HTR-8/SVneo (cell line): ENCODE data around the gene MKNK2.
"Not testable (repeated sequence)": the region's sequence is repeated elsewhere in the genome, so short reads cannot be mapped to it uniquely, and the experiment has no call there.

ENCODE experiments used
- DNase-seq: peaks from one replicate; pipeline ENCODE4 v3.0.0; 2011; ENCODE audit warnings: low spot score, mixed read lengths; ENCODE audit not compliant: insufficient read length
- FAIRE-seq: peaks from 2 replicates; lab custom pipeline; 2011; peaks lifted over from hg19 to GRCh38; lab: Jason Lieb, UNC

The MKNK2 gene

DNA sequence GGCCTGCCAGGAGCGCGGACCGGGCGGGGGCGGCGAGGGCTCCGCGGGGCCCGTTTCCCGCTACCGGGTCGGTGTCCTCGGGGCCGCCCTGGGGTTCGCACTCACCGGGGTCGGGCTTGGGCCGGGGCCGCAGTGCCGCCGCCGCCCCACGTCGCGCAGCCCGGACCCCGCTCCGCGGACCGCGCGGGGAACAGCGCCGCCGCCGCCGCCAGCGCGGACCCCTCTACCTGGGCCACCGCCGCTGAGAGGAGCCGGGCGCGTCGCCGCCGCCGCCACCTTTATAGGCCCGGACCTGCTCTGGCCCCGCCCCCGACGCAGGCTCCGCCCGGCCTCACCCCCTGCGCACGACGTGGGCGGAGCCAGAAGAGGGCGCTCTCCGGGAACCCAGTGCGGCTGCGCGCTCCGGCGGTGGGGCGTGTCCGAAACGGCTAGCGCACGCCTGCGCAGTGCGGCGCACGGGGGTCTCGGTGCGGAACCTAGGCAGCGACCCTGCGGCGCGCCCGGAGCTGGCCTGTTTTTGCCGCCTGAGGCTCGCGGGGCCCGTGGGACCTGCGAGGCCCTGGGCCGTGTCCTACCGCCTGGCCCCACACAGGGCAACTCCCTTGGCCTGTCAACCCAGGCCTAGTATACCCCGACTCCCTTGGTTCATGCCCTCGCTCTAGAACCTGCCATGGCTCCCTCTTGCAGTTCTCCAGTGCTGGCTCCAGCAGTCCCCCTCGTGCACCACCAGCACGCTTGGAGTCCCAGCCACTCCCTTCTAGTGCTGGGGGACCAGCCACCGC lies at the start of gene MKNK2:
Gene MKNK2 (minus strand): TSS at position 254 of the 782 bp plus-strand sequence. CDS start 393 bp downstream, outside the sequence.
- DNase-seq, result peak; percentile 79
- FAIRE-seq, result peak; percentile 91

DNA sequence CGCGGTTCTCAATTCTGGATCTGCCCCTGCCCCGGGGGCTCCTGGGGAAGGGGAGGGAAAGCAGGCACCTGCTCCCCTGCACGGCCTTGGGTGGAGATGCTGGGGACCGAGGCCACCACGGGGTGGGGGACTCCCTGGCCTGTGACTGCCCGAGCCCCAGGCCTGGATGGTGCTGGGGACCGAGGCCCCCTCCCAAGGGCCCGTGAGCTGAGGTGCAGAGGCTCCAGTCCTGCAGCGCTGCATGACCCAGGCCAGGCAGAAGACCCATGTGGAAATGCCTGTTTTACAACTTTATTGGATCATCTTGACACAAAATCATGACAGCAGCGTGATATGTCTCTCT lies 49.6 kb upstream of the MKNK2 start:
- no peak for FAIRE-seq
- no peak for DNase-seq

DNA sequence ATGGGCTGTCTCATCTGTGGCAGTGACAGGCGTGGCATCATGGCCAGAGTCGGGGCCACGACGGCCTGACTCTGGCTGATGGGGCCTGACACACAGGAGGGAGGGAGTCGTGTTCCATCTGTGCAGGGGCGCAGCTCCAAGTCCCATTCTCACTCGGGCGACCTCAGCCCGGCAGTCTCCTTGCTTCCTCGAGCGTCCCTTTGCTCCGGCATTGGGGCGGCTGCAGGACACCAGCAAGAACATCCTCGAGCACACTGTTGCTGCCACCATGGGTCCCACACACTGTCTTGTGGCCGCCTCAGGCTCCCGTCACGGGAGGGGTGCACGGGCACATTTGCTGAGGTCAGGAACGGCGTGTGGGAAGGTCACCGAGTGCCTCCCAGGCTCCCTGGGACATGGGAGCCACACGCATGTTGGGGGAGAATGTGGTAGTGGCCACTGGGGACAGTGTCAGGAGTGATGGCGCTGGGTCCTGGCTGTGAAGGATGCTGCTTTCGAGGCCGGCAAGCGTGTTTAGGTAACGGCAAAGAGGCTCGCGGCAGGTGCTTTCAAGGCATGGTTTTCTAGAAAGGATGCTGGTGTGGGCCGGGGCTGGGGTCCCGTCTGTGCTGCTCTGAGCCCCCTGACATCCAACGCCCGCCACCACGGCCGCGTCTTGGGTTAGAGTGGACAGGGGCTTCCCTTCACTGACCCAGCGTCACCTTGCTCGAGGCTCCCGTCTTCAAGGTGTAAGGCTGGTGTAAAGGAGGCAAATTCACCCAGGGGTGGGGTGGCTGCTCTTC lies 49.1 kb upstream of the MKNK2 start:
- DNase-seq (no peak), FAIRE-seq (no peak)

DNA sequence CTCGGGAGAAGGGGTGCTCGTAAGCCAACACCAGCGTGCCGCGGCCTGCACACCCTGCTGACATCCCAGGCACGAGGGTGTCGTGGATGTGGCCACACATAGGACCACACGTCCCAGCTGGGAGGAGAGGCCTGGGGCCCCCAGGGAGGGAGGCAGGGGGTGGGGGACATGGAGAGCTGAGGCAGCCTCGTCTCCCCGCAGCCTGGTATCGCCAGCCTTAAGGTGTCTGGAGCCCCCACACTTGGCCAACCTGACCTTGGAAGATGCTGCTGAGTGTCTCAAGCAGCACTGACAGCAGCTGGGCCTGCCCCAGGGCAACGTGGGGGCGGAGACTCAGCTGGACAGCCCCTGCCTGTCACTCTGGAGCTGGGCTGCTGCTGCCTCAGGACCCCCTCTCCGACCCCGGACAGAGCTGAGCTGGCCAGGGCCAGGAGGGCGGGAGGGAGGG lies 48.0 kb upstream of the MKNK2 start:
- FAIRE-seq, result no peak

DNA sequence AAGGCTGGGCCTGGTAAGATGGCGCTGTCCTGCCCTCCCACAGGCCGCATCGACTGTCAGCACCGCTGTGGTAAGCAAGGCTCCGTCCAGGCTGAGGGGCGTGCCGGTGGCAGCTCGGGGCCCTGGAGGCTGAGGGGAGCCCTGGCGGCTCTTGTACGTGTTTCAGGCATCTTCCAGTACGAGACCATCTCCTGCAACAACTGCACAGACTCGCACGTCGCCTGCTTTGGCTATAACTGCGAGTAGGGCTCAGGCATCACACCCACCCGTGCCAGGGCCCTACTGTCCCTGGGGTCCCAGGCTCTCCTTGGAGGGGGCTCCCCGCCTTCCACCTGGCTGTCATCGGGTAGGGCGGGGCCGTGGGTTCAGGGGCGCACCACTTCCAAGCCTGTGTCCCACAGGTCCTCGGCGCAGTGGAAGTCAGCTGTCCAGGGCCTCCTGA lies 46.9 kb upstream of the MKNK2 start:
- no peak for FAIRE-seq
- no peak for DNase-seq

More for the DNA sequence above, 48.0 kb upstream of the MKNK2 start:
- no peak for DNase-seq

DNA sequence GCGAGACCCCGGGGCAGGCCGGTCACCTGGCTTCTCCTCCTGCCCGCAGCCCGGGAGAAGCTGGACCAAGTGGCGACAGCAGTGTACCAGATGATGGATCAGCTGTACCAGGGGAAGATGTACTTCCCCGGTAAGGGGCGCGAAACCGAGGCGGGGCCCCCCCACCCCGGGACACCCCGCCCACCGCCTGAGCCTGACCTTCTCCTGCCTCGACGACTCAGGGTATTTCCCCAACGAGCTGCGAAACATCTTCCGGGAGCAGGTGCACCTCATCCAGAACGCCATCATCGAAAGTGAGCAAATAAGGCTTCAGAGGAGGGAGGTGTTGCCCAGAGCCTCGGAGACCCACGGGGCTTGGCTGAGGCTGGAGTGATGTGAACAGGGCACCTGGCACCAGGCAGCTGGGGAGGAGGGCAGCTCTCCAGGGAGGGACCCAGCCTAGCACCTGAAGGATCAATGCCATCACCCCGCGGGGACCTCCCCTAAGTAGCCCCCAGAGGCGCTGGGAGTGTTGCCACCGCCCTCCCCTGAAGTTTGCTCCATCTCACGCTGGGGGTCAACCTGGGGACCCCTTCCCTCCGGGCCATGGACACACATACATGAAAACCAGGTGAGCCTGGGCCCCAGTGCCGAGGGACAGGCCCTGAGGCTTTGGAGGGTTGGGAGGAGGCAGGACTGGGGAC lies 46.3 kb upstream of the MKNK2 start:
- DNase-seq (no peak), FAIRE-seq (no peak)

DNA sequence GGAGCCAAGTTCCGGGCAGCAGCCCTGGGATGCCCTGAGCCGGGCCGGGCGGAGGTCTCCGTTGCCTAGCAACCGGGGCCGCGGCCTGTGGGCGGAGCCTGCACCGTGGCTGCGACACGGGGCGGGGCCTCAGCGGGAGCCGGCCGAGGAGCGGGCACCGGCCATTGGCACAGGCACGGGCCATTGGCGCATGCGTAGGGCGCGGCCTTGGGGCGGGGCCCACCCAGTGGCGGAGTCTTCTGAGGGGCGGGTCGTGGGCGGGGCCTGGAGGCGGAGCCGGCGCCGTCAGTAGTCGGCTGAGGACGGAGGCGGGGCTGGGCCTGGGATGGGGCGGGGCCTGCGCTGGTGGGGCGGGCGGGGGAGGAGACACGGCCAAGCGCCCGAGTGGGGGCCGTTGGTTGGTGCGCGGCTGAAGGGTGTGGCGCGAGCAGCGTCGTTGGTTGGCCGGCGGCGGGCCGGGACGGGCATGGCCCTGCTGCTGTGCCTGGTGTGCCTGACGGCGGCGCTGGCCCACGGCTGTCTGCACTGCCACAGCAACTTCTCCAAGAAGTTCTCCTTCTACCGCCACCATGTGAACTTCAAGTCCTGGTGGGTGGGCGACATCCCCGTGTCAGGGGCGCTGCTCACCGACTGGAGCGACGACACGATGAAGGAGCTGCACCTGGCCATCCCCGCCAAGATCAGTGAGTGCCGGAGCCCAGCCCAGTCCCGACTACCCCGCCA lies 45.6 kb upstream of the MKNK2 start, which contains the start of gene IZUMO4:
Gene IZUMO4 (plus strand): TSS at position 436 of the 723 bp plus-strand sequence. CDS start 31 bp downstream, at position 467.
- peak; percentile 96 for FAIRE-seq
- peak; percentile 94 for DNase-seq

DNA sequence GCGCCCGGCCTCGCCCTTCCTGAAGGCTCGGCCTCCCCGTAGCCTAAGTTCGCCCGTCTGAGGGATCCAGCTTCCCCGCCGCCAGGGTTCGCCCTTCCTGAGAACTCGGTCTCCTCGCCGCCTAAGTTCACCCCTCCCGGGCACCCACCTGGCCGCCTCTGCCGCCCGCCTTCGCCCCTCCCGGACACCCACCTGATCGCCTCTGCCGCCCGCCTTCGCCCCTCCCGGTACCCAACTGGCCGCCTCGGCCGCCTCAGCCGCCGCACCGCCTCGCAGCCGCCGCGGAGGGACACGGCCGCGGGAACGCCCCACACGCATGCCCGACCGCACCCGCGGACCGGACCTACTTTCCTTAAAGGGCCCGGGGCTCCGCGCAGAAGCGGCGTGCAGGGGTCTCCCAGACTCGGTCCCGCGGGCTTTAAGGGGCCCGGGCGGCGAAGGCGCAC lies 45.0 kb upstream of the MKNK2 start, which contains the start of gene MOB3A:
Gene MOB3A (minus strand): TSS at position 293 of the 446 bp plus-strand sequence. CDS start 17,766 bp downstream, outside the sequence.
- peak; percentile 51 for FAIRE-seq
- no peak for DNase-seq

DNA sequence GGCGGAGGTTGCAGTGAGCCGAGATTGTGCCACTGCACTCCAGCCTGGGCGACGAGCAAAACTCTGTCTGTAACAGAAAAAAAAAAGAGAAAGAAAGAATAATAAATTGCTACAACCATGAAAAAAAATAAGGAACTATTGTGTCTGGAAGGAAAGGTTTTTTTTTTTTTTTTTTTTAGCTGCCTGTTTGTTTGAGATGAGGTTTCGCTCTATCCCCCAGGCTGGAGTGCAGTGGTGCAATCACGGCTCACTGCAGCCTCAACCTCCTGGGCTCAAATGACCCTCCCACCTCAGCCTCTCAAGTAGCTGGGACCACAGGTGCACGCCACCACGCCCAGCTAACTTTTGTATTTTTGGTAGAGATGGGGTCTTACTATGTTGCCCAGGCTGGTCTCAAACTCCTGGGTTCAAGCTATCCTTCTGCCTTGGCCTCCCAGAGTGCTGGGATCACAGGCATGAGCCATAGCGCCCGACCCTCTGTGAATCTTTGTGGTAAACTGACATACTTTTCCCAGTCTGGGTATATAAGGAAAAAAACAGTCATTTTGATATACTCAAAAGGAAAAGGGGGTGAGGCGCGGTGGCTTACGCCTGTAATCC lies 41.0 kb upstream of the MKNK2 start:
- DNase-seq, FAIRE-seq: not testable (repeated sequence)

DNA sequence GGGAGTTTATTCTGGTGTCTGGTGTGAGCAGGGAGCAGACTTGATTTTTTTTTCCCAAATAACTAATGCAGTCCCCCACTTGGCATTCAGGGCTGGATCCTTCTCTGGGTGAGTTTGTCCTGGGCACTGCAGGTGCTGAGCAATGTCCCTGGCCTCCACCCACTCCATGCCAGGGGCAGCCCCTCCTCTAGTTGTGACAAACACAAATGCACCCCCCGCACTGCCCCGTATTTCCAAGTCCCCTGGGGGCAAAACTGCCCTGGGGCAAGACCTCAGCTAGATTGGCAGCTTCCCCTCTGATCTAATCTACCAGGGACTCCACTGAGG lies 38.6 kb upstream of the MKNK2 start:
- DNase-seq (no peak), FAIRE-seq (no peak)

DNA sequence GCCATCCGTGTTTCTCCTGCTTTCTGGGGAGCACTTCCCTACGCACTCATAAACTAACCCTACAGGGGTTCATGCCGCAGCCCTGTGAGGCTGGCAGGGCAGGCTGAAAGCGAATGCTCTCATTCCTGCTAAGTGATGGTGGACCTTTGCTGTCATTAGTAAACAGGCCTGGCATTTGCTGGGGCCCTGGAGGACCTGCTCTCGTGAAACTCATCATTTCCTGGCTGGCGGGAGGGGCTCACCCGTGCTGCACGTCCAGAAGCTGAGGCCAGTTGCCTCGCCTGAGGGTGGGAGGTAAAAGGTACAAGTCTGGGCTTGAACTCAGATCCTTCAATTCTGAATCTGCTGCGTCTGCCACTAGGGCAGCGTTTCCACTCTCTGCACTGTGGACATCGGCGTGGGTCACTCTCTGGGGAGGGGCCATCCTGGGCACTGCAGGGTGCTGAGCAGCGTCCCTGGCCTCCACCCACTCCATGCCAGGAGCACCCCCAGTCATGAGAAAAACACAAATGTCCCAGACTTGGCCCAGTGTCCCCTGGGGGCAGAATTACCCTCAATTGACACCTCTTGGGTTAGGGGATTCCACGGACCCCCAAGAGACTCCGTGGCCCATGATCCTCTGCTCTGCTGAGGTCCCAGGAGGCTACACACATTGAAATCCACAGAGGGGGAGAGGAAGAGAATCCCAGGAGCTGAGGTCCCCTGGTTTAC lies 38.1 kb upstream of the MKNK2 start:
- FAIRE-seq (no peak), DNase-seq (peak; percentile 58)

DNA sequence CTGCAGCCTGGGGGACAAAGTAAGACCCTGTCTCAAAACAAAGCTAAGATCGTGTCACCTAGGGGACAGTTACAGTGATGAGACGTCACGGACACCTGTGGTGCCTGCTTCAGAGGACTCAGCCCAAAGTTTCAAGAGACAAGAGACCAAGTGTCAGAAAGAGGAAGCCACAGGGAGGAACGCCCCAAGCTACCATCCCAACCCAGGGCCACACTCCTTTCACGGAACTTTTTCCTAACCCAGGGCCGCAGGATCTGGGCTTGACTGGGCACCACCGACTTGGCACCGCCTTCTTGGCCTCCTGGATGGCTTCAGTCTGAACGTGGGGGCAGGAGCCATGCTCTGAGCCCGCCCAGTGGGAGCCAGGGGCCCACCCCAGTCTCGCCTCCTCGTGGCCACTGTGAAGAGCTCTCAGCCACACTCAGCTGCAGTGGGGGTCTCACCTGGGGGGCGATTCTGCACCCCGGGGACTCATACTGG lies 36.6 kb upstream of the MKNK2 start:
- no peak for DNase-seq
- no peak for FAIRE-seq

DNA sequence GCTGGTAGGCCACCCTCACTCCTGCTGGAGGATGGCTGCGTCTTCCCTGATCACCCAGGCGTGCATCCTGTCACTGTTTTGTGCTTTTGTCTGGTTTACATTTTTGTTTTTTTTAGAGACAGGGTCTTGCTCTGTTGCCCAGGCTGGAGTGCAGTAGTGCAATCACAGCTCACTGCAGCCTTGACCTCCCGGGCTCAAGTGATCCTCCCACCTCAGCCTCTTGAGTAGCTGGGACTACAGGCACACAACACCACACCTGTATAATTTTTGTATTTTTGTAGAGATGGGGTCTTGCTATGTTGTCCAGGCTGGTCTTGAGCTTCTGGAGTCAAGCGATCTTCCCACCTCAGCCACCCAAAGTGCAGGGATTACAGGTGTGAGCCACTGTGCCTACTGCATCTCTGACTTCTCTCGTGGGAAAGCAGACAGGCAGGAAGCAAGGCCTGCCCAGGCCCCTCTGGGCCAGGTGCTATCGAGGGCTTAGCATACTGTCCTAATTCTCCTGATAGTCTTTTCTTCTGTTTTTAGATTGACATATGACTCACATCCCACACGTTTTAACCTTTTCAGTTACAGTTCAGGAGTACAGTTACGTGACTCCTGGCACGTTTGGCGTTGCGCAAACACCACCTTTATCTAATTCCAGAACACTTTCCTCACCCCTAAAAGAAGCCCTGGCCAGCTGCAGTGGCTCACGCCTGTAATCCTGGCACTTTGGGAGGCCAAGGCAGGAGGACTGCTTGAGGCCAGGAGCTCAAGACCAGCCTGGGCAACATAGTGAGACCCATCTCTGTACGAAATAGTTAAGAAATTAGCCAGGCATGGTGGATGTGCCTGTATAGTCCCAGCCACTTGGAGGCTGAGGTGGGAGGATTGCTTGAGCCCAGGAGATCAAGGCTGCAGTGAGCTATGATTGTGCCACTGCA lies 35.9 kb upstream of the MKNK2 start:
- peak; percentile 27 for DNase-seq
- not testable (repeated sequence) for FAIRE-seq

DNA sequence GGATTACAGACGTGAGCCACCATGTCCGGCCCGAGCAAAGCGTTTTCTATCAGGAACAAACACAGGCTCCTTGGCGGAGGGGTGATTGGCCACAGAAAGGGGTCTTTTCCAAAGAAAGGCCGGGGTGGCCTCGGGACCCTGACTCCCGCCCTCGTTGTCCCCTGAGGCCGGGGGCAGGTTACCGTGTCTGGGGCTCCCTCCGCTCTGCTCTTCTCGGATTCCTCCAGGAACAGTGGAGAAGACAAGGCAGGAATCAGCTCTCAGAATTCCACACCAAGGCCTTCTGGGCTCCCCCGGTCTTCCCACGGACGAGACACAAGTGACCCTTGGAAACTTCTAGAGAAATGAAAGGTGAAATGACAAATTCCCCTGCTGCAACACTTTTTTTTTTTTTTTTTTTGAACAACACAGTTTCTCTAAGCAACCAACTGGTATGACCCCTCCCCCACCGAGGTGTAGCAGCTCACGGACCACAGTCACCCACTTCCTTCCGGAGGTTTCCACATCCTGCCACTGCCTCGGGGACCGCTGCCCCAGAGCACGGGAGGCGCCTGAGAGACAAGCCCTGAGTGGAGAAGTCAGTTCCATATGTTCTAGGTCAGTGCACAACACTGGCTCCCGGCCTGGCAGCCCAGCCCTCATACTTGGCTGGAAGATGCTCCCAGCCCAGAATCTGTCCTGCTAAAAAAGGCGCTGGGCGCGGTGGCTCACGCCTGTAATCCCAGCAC lies 34.1 kb upstream of the MKNK2 start:
- no peak for DNase-seq
- no peak for FAIRE-seq

DNA sequence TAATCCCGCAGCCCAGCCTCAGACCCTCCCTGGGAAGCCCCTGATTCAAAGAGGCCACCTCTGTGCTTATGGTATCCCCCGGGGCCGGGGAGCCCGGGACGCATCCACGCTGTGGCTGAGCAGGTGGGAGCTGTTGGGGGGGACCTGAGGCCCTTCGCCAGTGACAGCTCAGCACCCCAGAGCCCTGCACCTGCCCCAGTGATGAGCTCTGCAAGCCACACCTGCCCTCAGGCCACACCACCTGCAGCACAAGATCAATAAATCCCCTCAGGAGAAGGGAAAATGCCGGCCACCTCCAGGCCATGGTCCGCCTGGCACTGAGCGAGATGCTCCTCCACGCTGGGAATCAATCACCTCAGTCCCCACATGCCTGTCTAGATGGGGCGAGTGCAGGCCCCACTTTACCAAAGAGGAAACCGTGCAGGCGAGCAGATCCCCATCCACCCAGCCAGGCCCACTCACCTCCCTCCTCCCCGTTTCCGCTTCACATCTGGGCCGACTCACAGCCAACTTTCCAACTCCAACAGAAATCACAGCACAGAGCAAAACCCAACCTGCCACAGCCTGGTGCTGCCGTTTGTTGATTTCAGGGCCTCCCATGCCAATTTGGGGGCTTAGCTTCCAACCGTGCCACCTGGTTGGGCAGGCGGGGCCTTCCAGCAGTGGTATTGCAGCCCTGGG lies 32.3 kb upstream of the MKNK2 start:
- FAIRE-seq, result no peak

More for the DNA sequence above, 32.3 kb upstream of the MKNK2 start:
- DNase-seq, result no peak
